ENCODE data around the gene TNN.

The TNN gene

DNA sequence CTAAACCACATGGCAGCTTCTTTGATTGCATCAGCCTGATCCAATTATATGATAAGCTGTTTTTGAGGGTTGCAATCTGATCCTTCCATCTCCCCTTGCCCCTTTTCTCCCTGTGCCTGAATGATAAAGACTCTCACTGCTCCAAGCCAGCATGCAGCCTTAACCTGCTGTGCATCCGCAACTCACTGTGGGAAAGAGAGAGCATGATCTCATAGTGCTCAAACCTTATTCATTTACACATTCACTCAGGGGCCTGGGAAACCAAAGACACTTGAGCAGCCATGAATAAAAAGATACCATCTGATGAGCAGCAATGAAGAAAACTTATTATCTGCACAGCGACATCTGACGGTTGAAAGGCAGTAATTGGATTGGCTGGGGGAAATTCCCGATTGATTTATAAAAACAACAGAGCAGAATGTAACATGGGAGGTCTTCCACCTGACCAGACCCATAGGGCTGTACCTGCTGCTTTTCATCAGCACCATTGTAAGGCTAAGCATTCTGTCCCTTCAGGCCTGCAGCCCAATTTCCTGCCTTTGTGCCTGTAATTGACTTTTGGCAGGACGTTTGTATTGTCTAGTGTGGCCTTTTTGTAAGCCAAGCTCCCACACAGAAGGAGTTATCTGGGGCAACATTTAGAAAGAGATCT is 62.5 kb downstream of the TNN start:
- DNase-seq (ENCODE audit: extremely low spot score), result no peak
- ChIA-PET POLR2A (no interaction called here), CTCF (no interaction called here)
- no peak for TF ChIP-seq LEF1 (IDR thresholded peaks at IDR 0.05; ENCODE audit: borderline replicate concordance)
- no peak for TF ChIP-seq ZNF384 (IDR thresholded peaks at IDR 0.05)

DNA sequence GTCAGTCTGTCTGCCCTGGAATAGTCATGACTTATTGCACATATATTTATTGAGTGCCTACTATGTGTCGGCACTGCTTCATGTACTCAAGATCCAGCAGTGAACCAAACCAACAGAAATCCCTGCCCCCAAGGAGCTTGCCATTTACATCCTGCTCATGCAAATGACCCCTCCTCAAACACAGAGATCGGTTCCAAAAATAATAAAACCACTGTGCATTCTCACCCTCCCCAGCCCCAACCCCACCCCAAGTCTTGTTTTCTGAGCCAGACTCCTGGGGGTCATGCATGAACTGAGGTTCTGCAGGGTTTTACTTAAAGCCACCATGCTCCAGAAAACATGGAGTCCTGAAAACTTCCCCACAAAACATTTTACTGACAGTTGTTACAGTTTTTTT is 63.0 kb downstream of the TNN start:
- DNase-seq (ENCODE audit: extremely low spot score), result no peak
- POLR2A ChIA-PET, result no interaction called here
- CTCF ChIA-PET, result no interaction called here
- TF ChIP-seq FOXA1 (IDR thresholded peaks at IDR 0.05), result no peak
- TF ChIP-seq ELF4 (IDR thresholded peaks at IDR 0.05), result no peak
- no peak for TF ChIP-seq BHLHE40 (IDR thresholded peaks at IDR 0.05; ENCODE audit: borderline replicate concordance)
- no peak for TF ChIP-seq LEF1 (IDR thresholded peaks at IDR 0.05; ENCODE audit: borderline replicate concordance)
- no peak for TF ChIP-seq HDGF (IDR thresholded peaks at IDR 0.05; ENCODE audit: borderline replicate concordance)

DNA sequence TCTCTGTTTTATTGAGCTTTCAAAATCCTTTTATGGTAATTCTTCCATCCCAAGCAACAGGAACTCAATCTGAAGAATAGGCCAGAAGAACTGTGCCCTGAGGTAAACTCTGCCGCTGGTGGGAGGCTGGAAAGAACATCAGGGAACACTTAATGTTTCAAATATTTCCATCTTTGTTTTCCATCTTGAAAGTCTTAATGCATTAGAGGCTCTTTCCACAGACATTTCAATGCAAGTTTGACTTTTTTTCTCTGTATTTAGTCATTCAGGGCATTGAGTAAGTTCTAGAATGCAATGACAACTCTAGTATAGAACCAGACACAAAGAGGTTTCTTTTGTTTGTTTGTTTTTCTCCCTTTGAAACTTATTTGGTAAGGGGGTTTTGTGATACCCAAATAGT is 63.5 kb downstream of the TNN start:
- no peak for DNase-seq (ENCODE audit: extremely low spot score)
- ChIA-PET POLR2A (no interaction called here), CTCF (no interaction called here)
- TF ChIP-seq FOXM1 (IDR thresholded peaks at IDR 0.05; ENCODE audit: borderline replicate concordance) (no peak), CTBP1 (IDR thresholded peaks at IDR 0.05; ENCODE audit: borderline replicate concordance) (no peak), L3MBTL2 (conservative IDR thresholded peaks at IDR 0.05) (no peak), SUZ12 (IDR thresholded peaks at IDR 0.05) (no peak), BHLHE40 (IDR thresholded peaks at IDR 0.05; ENCODE audit: borderline replicate concordance) (no peak)
- TF ChIP-seq, protein P1, sequence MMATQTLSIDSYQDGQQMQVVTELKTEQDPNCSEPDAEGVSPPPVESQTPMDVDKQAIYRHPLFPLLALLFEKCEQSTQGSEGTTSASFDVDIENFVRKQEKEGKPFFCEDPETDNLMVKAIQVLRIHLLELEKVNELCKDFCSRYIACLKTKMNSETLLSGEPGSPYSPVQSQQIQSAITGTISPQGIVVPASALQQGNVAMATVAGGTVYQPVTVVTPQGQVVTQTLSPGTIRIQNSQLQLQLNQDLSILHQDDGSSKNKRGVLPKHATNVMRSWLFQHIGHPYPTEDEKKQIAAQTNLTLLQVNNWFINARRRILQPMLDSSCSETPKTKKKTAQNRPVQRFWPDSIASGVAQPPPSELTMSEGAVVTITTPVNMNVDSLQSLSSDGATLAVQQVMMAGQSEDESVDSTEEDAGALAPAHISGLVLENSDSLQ (IDR thresholded peaks at IDR 0.05), result no peak

DNA sequence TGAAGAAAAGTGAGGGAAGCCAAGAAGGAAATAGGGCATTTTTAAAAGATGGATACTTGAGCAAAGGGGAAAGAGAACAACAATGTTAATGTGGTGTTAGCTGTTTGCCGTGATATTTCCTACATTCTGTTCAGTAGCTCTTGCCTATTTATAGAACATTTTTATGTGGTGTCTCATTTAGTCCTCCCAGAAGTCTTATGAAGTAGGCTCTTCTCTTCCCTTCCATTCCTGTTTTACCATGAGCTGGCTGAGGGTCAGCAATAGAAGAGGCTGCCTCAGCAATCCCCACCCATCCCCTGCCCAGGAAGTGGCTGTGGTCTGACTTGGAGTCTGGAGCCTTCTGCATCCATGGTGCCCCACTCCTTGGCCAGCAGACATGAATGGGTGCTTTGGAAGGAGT is 64.8 kb downstream of the TNN start:
- ChIA-PET CTCF (no interaction called here), POLR2A (no interaction called here)
- no peak for DNase-seq (ENCODE audit: extremely low spot score)
- TF ChIP-seq TARDBP (IDR thresholded peaks at IDR 0.05) (no peak), SUZ12 (IDR thresholded peaks at IDR 0.05) (no peak), FOXK2 (IDR thresholded peaks at IDR 0.05) (no peak), NFRKB (IDR thresholded peaks at IDR 0.05) (no peak), FOXA1 (IDR thresholded peaks at IDR 0.05) (no peak), FOXM1 (IDR thresholded peaks at IDR 0.05; ENCODE audit: borderline replicate concordance) (no peak), CTBP1 (IDR thresholded peaks at IDR 0.05; ENCODE audit: borderline replicate concordance) (no peak), HDGF (IDR thresholded peaks at IDR 0.05; ENCODE audit: borderline replicate concordance) (no peak), BHLHE40 (IDR thresholded peaks at IDR 0.05; ENCODE audit: borderline replicate concordance) (no peak), L3MBTL2 (conservative IDR thresholded peaks at IDR 0.05) (no peak)
- TF ChIP-seq, protein P1 (IDR thresholded peaks at IDR 0.05), result no peak

DNA sequence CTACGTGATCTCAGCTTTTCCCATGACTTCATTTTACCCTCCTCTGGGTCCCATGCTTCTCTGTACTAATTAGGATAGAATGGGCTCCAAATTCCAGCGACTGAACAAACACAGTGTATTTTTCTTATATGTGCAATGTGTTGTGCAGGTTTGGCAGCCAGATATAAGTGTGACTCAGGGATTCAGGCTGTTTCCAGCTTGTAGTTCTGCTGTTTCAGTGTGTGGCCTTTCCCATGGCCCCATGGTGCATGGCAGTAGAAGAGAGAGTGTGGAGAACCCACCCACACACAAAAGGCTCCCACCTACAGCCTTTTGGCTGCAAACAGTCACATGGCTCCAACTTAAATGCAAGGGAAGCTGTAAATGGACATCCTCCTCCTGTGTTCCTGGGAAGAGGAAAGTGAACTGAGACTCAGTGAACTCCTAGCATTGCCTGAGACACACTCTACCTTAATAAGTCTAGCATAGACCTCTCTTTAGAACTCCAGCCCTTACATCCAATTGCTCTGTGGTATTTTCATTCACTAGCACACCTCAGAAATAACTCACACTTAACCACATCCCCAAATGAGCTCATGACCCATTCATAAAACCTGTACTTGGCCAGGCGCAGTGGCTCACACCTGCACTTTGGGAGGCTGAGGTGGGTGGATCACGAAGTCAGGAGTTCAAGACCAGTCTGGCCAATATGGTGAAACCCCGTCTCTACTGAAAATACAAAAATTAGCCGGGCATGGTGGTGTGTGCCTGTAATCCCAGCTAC is 66.2 kb downstream of the TNN start:
- TF ChIP-seq, protein P1 (IDR thresholded peaks at IDR 0.05), result no peak
- TF ChIP-seq ZNF384 (IDR thresholded peaks at IDR 0.05) (no peak), FOXM1 (IDR thresholded peaks at IDR 0.05; ENCODE audit: borderline replicate concordance) (no peak), SUZ12 (IDR thresholded peaks at IDR 0.05) (no peak), NFRKB (IDR thresholded peaks at IDR 0.05) (no peak), ELF4 (IDR thresholded peaks at IDR 0.05) (no peak), BHLHE40 (IDR thresholded peaks at IDR 0.05; ENCODE audit: borderline replicate concordance) (no peak)
- DNase-seq (ENCODE audit: extremely low spot score), result no peak
- POLR2A ChIA-PET, result interaction anchor here (0.9 kb wide), 1 partner anchor 111 kb away, joined by 3 read pairs; the partner anchor contains the start of gene MRPS14
- CTCF ChIA-PET, result interaction anchor here (1.0 kb wide), 1 partner anchor 9 kb away, joined by 3 read pairs; no protein-coding TSS in a partner anchor

DNA sequence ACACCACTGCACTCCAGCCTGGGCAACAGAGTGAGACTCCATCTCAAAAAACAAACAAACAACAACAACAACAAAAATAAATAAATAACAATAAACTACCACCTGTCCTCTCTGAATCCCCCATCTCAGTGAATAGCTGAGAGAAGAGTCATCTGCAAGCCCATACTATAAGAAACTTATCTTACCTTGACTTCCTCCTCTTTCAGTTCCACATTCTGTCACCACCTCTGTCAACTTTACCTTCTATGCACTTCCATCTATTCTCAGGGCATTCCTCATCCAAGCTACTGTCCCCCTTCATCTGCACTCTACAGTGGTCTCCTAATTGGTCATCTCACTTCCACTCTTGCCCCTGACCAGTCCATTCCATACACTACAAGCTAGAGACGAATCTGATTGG is 66.9 kb downstream of the TNN start:
- ChIA-PET CTCF (interaction anchor here (1.0 kb wide), 1 partner anchor 9 kb away, joined by 3 read pairs; no protein-coding TSS in a partner anchor), POLR2A (interaction anchor here (0.9 kb wide), 1 partner anchor 111 kb away, joined by 3 read pairs; the partner anchor contains the start of gene MRPS14)
- no peak for DNase-seq (ENCODE audit: extremely low spot score)
- TF ChIP-seq L3MBTL2 (conservative IDR thresholded peaks at IDR 0.05) (no peak), CTBP1 (IDR thresholded peaks at IDR 0.05; ENCODE audit: borderline replicate concordance) (no peak), SP1 (IDR thresholded peaks at IDR 0.05) (no peak), ELF4 (IDR thresholded peaks at IDR 0.05) (no peak), ARNT (IDR thresholded peaks at IDR 0.05) (no peak), NFRKB (IDR thresholded peaks at IDR 0.05) (no peak), FOXA1 (IDR thresholded peaks at IDR 0.05) (no peak), HDGF (IDR thresholded peaks at IDR 0.05; ENCODE audit: borderline replicate concordance) (no peak), ZNF384 (IDR thresholded peaks at IDR 0.05) (no peak), FOXM1 (IDR thresholded peaks at IDR 0.05; ENCODE audit: borderline replicate concordance) (no peak), TARDBP (IDR thresholded peaks at IDR 0.05) (no peak), BHLHE40 (IDR thresholded peaks at IDR 0.05; ENCODE audit: borderline replicate concordance) (no peak), LEF1 (IDR thresholded peaks at IDR 0.05; ENCODE audit: borderline replicate concordance) (no peak), FOXK2 (IDR thresholded peaks at IDR 0.05) (no peak), SUZ12 (IDR thresholded peaks at IDR 0.05) (no peak)
- TF ChIP-seq, protein P1 (IDR thresholded peaks at IDR 0.05), result no peak

Measured in HEK293T (cell line).